ENCODE data around the gene IL15. TPM values are rescaled to one million over a fixed set of nuclear protein-coding genes. Genes with fewer than 3 reads are reported as not detected.

Gene IL15
- total and polyA plus RNA-seq, 3 donors from 2014 or later, result 1.5 to 2.7 (median 1.7) TPM

GRCh38 chr4:141692081-141692480 is 55.7 kb downstream of the IL15 start:
- TF ChIP-seq POLR2A (IDR thresholded peaks at IDR 0.05) (no peak), CTCF (IDR thresholded peaks at IDR 0.05) (no peak)
- 86% methylated on average over 2 of the region's 2 CpGs; no CpG with 5 or more reads in 1 of the 2 donors for WGBS, 2 donors

GRCh38 chr4:141697116-141697515 is 60.7 kb downstream of the IL15 start:
- Histone ChIP-seq H3K27ac (no peak overlapping the region), H3K4me1 (no peaks in the 10 kb centered on the region), H3K4me3 (no peak overlapping the region), H3K36me3 (ENCODE audit: low read depth, missing control alignments) (no peaks in the 10 kb centered on the region), H3K9me3 (no peaks in the 10 kb centered on the region), H3K27me3 (no peaks in the 10 kb centered on the region)
- TF ChIP-seq CTCF (IDR thresholded peaks at IDR 0.05), result no peak
- no peak for TF ChIP-seq POLR2A (IDR thresholded peaks at IDR 0.05)
- DNase-seq, result no peak
- intact Hi-C loops (cut with DNase I; ENCODE audit: low total_unique reads), result no loop called here
- 96 to 100% methylated on average over 2 of the region's 2 CpGs for WGBS, 2 donors

More at GRCh38 chr4:141692081-141692480, 55.7 kb downstream of the IL15 start:
- no peaks in the 10 kb centered on the region for H3K36me3 ChIP-seq (ENCODE audit: low read depth, missing control alignments)
- H3K27me3 ChIP-seq, result no peaks in the 10 kb centered on the region
- DNase-seq, result no peak
- H3K9me3 ChIP-seq, result no peaks in the 10 kb centered on the region
- no peak overlapping the region for H3K27ac ChIP-seq
- intact Hi-C loops (cut with DNase I; ENCODE audit: low total_unique reads), result no loop called here
- no peak overlapping the region for H3K4me3 ChIP-seq
- no peaks in the 10 kb centered on the region for H3K4me1 ChIP-seq

- H3K27me3 ChIP-seq, result no peaks in the 10 kb centered on the region
- DNase-seq, result no peak
- intact Hi-C loops (cut with DNase I; ENCODE audit: low total_unique reads), result no loop called here
- no peak overlapping the region for H3K4me3 ChIP-seq
- no peaks in the 10 kb centered on the region for H3K9me3 ChIP-seq
- no peaks in the 10 kb centered on the region for H3K36me3 ChIP-seq (ENCODE audit: low read depth, missing control alignments)
- TF ChIP-seq CTCF (IDR thresholded peaks at IDR 0.05) (no peak), POLR2A (IDR thresholded peaks at IDR 0.05) (no peak)
- 93 to 94% methylated on average over 3 of the region's 3 CpGs for WGBS, 2 donors
- H3K4me1 ChIP-seq, result no peaks in the 10 kb centered on the region
- no peak overlapping the region for H3K27ac ChIP-seq
Measured at GRCh38 chr4:141702472-141703182, 66.2 kb downstream of the IL15 start.

GRCh38 chr4:141703497-141703896 is 67.1 kb downstream of the IL15 start:
- no peaks in the 10 kb centered on the region for H3K9me3 ChIP-seq
- no peak for TF ChIP-seq POLR2A (IDR thresholded peaks at IDR 0.05)
- no peak for TF ChIP-seq CTCF (IDR thresholded peaks at IDR 0.05)
- DNase-seq, result no peak
- H3K36me3 ChIP-seq (ENCODE audit: low read depth, missing control alignments), result no peaks in the 10 kb centered on the region
- no peaks in the 10 kb centered on the region for H3K4me1 ChIP-seq
- no peak overlapping the region for H3K4me3 ChIP-seq
- H3K27ac ChIP-seq, result no peak overlapping the region
- WGBS, 2 donors, result 85 to 94% methylated on average over 2 of the region's 2 CpGs
- intact Hi-C loops (cut with DNase I; ENCODE audit: low total_unique reads), result no loop called here
- H3K27me3 ChIP-seq, result no peaks in the 10 kb centered on the region

Measured in testis (tissue), 3 donors.